ENCODE measurements around the gene MTMR3. TPM values are rescaled to one million over a fixed set of nuclear protein-coding genes. Genes with fewer than 3 reads are reported as not detected.

MTMR3 gene
- total and polyA plus RNA-seq, 2 donors (not counting 1 experiment from before 2014, with no cell fraction given) = 31.7 to 67.8 TPM

GRCh38 chr22:30015846-30016245 lies 132.9 kb downstream of the MTMR3 start:
- Mint-ChIP-seq H3K4me1 (no peaks in the 10 kb centered on the region), H3K27ac (no peak overlapping the region), H3K27me3 (no peaks in the 10 kb centered on the region), H3K4me3 (no peak overlapping the region), H3K9me3 (ENCODE audit: insufficient read depth) (no peaks in the 10 kb centered on the region)
- no peak overlapping the region for H3K4me3 ChIP-seq (ENCODE audit: control extremely low read depth in 1 of 5, extremely low read depth in 1 of 5, insufficient read depth in 1 of 5, low read depth in 2 of 5, low read length in 4 of 5)
- no peaks in the 10 kb centered on the region for H3K79me2 ChIP-seq (ENCODE audit: control insufficient read depth, insufficient read depth, low read length)
- intact Hi-C loops (cut with micrococcal nuclease) = no loop called here
- H3K4me1 ChIP-seq (ENCODE audit: control insufficient read depth in 2 of 2, insufficient read depth in 2 of 2, low read length in 2 of 2) = no peaks in the 10 kb centered on the region
- no peak for TF ChIP-seq EZH2 (IDR thresholded peaks at IDR 0.05; ENCODE audit: borderline replicate concordance, insufficient read depth, low read depth, low read length, poor library complexity, severe bottlenecking)
- no peak for TF ChIP-seq CTCF (IDR thresholded peaks at IDR 0.05)
- H3K9ac ChIP-seq (ENCODE audit: low read length) = no peak overlapping the region
- ChIA-PET CTCF (interaction anchor here (0.9 to 3.5 kb wide), 2 partner anchors 9 to 11 kb away, joined by 4 to 14 read pairs; no protein-coding TSS in a partner anchor), POLR2A (no interaction called here)
- no peaks in the 10 kb centered on the region for H3K27me3 ChIP-seq (replicated peaks in 1 of 4; ENCODE audit: control extremely low read depth in 1 of 4, control insufficient read depth in 3 of 4, insufficient read depth in 4 of 4, low read length in 3 of 4)
- peaks cover 0 to 90% of the 10 kb centered on the region in 2 experiments for H3K36me3 ChIP-seq (replicated peaks in 1 of 2; ENCODE audit: control extremely low read depth in 1 of 2, control insufficient read depth in 1 of 2, extremely low read depth in 1 of 2, insufficient read depth in 2 of 2, low read length in 1 of 2)
- H3K27ac ChIP-seq (ENCODE audit: low read length in 2 of 2) = no peak overlapping the region
- no peak overlapping the region for H3K4me2 ChIP-seq (replicated peaks; ENCODE audit: low read depth, low read length, poor library complexity, severe bottlenecking)
- H2AFZ ChIP-seq (ENCODE audit: insufficient read depth, low read depth, low read length, poor library complexity, severe bottlenecking) = no peak overlapping the region
- no peaks in the 10 kb centered on the region for H3K9me3 ChIP-seq (ENCODE audit: control extremely low read depth in 1 of 3, control insufficient read depth in 2 of 3, insufficient read depth in 1 of 3, low read length in 2 of 3)
- H4K20me1 ChIP-seq (ENCODE audit: control insufficient read depth, insufficient read depth, low read length, poor library complexity, severe bottlenecking) = no peaks in the 10 kb centered on the region
- WGBS (ENCODE audit: insufficient coverage) = no CpG with 5 or more reads among the region's 1 CpG
- DNase-seq (no peak), ATAC-seq (ENCODE audit: low read depth) (no peak)

DNA sequence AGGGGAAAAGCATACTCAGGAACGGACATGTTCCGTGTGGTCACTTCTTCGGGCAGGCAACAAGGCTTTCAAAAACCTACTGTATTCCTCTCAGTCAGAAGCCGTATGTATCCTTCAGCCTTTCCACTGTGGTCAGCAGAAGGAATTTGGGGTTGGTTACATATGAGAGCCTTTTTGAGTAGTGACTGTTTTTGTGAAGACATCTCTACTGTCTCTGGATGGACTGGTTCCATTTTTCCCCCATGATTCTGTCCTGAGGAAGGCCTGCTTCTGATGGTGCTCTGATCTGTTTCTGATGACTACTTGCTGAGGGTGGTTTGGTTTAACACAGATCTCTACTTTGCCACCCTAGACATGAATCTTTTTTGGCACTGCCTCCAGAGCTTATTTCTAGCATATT lies 133.6 kb downstream of the MTMR3 start:
- no peaks in the 10 kb centered on the region for H3K9me3 ChIP-seq (ENCODE audit: control extremely low read depth in 1 of 3, control insufficient read depth in 2 of 3, insufficient read depth in 1 of 3, low read length in 2 of 3)
- DNase-seq = no peak
- ChIA-PET CTCF (interaction anchor here (3.5 kb wide), 1 partner anchor 12 kb away, joined by 14 read pairs; no protein-coding TSS in a partner anchor), POLR2A (no interaction called here)
- H3K9ac ChIP-seq (ENCODE audit: low read length) = no peak overlapping the region
- no peak overlapping the region for H3K27ac ChIP-seq (ENCODE audit: low read length in 2 of 2)
- Mint-ChIP-seq H3K4me1 (no peaks in the 10 kb centered on the region), H3K27ac (no peak overlapping the region), H3K9me3 (ENCODE audit: insufficient read depth) (no peaks in the 10 kb centered on the region), H3K27me3 (no peaks in the 10 kb centered on the region), H3K4me3 (no peak overlapping the region)
- WGBS (ENCODE audit: insufficient coverage) = 80% methylated on average over 1 of the region's 4 CpGs
- H3K36me3 ChIP-seq (replicated peaks in 1 of 2; ENCODE audit: control extremely low read depth in 1 of 2, control insufficient read depth in 1 of 2, extremely low read depth in 1 of 2, insufficient read depth in 2 of 2, low read length in 1 of 2) = peaks cover 0 to 93% of the 10 kb centered on the region in 2 experiments
- no peak for TF ChIP-seq EZH2 (IDR thresholded peaks at IDR 0.05; ENCODE audit: borderline replicate concordance, insufficient read depth, low read depth, low read length, poor library complexity, severe bottlenecking)
- TF ChIP-seq CTCF (IDR thresholded peaks at IDR 0.05) = no peak
- intact Hi-C loops (cut with micrococcal nuclease) = no loop called here
- H3K4me2 ChIP-seq (replicated peaks; ENCODE audit: low read depth, low read length, poor library complexity, severe bottlenecking) = no peak overlapping the region
- no peaks in the 10 kb centered on the region for H3K4me1 ChIP-seq (ENCODE audit: control insufficient read depth in 2 of 2, insufficient read depth in 2 of 2, low read length in 2 of 2)
- no peak for ATAC-seq (ENCODE audit: low read depth)
- no peaks in the 10 kb centered on the region for H3K27me3 ChIP-seq (replicated peaks in 1 of 4; ENCODE audit: control extremely low read depth in 1 of 4, control insufficient read depth in 3 of 4, insufficient read depth in 4 of 4, low read length in 3 of 4)
- no peaks in the 10 kb centered on the region for H3K79me2 ChIP-seq (ENCODE audit: control insufficient read depth, insufficient read depth, low read length)
- no peak overlapping the region for H2AFZ ChIP-seq (ENCODE audit: insufficient read depth, low read depth, low read length, poor library complexity, severe bottlenecking)
- H3K4me3 ChIP-seq (ENCODE audit: control extremely low read depth in 1 of 5, extremely low read depth in 1 of 5, insufficient read depth in 1 of 5, low read depth in 2 of 5, low read length in 4 of 5) = no peak overlapping the region
- no peaks in the 10 kb centered on the region for H4K20me1 ChIP-seq (ENCODE audit: control insufficient read depth, insufficient read depth, low read length, poor library complexity, severe bottlenecking)
